Testis (tissue), 2 donors: ENCODE results near the gene DNAJC6.

Source experiments
- CTCF ChIP-seq, 3 experiments: fragments of 450-650 bp in 2 of 3; fragments of 200-600 bp in 1 of 3; sonication (generic) in 1 of 3; IDR thresholded peaks; one replicate each; pipeline ENCODE4 v1.5.1; 2016 to 2019; ENCODE audit warnings: antibody characterized with exemption in 3 of 3, mild to moderate bottlenecking in 2 of 3, moderate library complexity in 1 of 3
- POLR2A ChIP-seq: fragments of 450-650 bp; IDR thresholded peaks from one replicate; pipeline ENCODE4 v1.6.1; 2017; ENCODE audit warnings: antibody characterized with exemption, mild to moderate bottlenecking, moderate library complexity

GRCh38 chr1:65435987-65436386 lies 126.6 kb downstream of the DNAJC6 start:
- TF ChIP-seq CTCF (IDR thresholded peaks at IDR 0.05): no peak
- no peak for TF ChIP-seq POLR2A
